OCI-LY7 (cell line): ENCODE results near the gene ZNF337. TPM values are rescaled to one million over a fixed set of nuclear protein-coding genes. Genes with fewer than 3 reads are reported as not detected.

Experiments used
- BruUV-seq: library from RNA; stranded (reverse); fragments of 400-500 nt; replicated peaks from 2 replicates; lab custom pipeline; 2021; lab: Mats Ljungman, UMichigan
- CTCF ChIA-PET: fragments of 300-600 bp; sonication (Branson Sonifier 250); formaldehyde crosslinking; loops from one replicate; lab custom pipeline; 2022; ENCODE audit warnings: antibody characterized with exemption; ENCODE audit not compliant: unreplicated experiment; lab: Charles Lee
- POLR2A ChIA-PET: fragments of 300-600 bp; sonication (Branson Sonifier 250); formaldehyde crosslinking; loops from one replicate; lab custom pipeline; 2022; ENCODE audit warnings: antibody characterized with exemption; lab: Charles Lee
- DNase-seq: peaks from one replicate; pipeline ENCODE4 v3.0.0-alpha.2; 2015; ENCODE audit warnings: low spot score
- H2AFZ ChIP-seq: fragments of 200-600 bp; sonication (generic), shearing (Covaris generic); 2 replicates; pipeline ENCODE4 v1.6.1; 2014; ENCODE audit warnings: mild to moderate bottlenecking, antibody characterized with exemption, low read length, moderate library complexity
- H3K27ac ChIP-seq: fragments of 200-600 bp; sonication (generic); 2 replicates; pipeline ENCODE4 v1.5.1; 2014; ENCODE audit warnings: mixed run types, low read depth, mild to moderate bottlenecking, moderate library complexity, low read length, inconsistent platforms; ENCODE audit not compliant: poor library complexity, severe bottlenecking
- H3K36me3 ChIP-seq: fragments of 200-600 bp; sonication (generic); 2 replicates; pipeline ENCODE4 v1.6.1; 2014; ENCODE audit warnings: mild to moderate bottlenecking, antibody characterized with exemption, low read length, moderate library complexity, mixed read lengths; ENCODE audit not compliant: insufficient read depth
- H3K4me1 ChIP-seq: fragments of 200-600 bp; sonication (generic); 2 replicates; pipeline ENCODE4 v1.5.1; 2014; ENCODE audit warnings: mild to moderate bottlenecking, low read length; ENCODE audit not compliant: insufficient read depth, poor library complexity, severe bottlenecking
- H3K4me2 ChIP-seq: fragments of 200-600 bp; sonication (generic); 2 replicates; pipeline ENCODE4 v1.6.1; 2014; ENCODE audit warnings: mild to moderate bottlenecking, low read length
- H3K4me3 ChIP-seq: fragments of 200-600 bp; sonication (generic); 2 replicates; pipeline ENCODE4 v1.5.1; 2014; ENCODE audit warnings: mild to moderate bottlenecking, low read depth, low read length; ENCODE audit not compliant: poor library complexity, severe bottlenecking
- H3K79me2 ChIP-seq: fragments of 200-600 bp; sonication (generic); 2 replicates; pipeline ENCODE4 v1.6.1; 2016; ENCODE audit warnings: low read depth, mild to moderate bottlenecking, low read length, moderate library complexity, mixed read lengths; ENCODE audit not compliant: insufficient read depth
- H3K9me2 ChIP-seq: fragments of 200-600 bp; sonication (generic); 2 replicates; pipeline ENCODE4 v1.6.1; 2016; ENCODE audit warnings: mild to moderate bottlenecking, low read length, mixed read lengths; ENCODE audit not compliant: insufficient read depth
- H3K9me3 ChIP-seq: fragments of 200-600 bp; sonication (generic); 2 replicates; pipeline ENCODE4 v1.6.1; 2014; ENCODE audit warnings: mild to moderate bottlenecking, mixed run types, low read length, mixed read lengths
- H4K20me1 ChIP-seq: fragments of 200-600 bp; sonication (generic); 2 replicates; pipeline ENCODE4 v1.6.1; 2014; ENCODE audit warnings: mild to moderate bottlenecking, antibody characterized with exemption, low read length, moderate library complexity, mixed read lengths; ENCODE audit not compliant: insufficient read depth
- EZH2phosphoT487 ChIP-seq: fragments of 200-600 bp; sonication (generic); IDR thresholded peaks from 2 replicates; pipeline ENCODE4 v1.6.1; 2018; ENCODE audit warnings: low read depth, borderline replicate concordance, mild to moderate bottlenecking, mixed run types, antibody characterized with exemption, low read length, moderate library complexity, mixed read lengths
- intact Hi-C: fragments of 100-400 bp; cut with micrococcal nuclease; formaldehyde crosslinking; loops from one replicate; pipeline ENCODE4 v1.10.0; 2022; ENCODE audit not compliant: unreplicated experiment
- total RNA-seq, 2 experiments: library from RNA; depleted of rRNA in 1 of 2; stranded (reverse); fragments of >200 nt in 1 of 2; shearing (Covaris generic) in 1 of 2; gene quantifications; 2 replicates each; pipeline ENCODE4 v1.2.3, GENCODE V29; 2014 to 2022
- TF ChIP-seq, protein P1 (sequence below): fragments of 200-600 bp; sonication (generic); conservative IDR thresholded peaks from 2 replicates; pipeline ENCODE4 v1.5.1; 2014; ENCODE audit warnings: mild to moderate bottlenecking, antibody characterized with exemption, low read length, moderate library complexity, mixed read lengths

Gene ZNF337
- total RNA-seq, 2 experiments from 2014 or later = 13.3 to 15.1 TPM

DNA sequence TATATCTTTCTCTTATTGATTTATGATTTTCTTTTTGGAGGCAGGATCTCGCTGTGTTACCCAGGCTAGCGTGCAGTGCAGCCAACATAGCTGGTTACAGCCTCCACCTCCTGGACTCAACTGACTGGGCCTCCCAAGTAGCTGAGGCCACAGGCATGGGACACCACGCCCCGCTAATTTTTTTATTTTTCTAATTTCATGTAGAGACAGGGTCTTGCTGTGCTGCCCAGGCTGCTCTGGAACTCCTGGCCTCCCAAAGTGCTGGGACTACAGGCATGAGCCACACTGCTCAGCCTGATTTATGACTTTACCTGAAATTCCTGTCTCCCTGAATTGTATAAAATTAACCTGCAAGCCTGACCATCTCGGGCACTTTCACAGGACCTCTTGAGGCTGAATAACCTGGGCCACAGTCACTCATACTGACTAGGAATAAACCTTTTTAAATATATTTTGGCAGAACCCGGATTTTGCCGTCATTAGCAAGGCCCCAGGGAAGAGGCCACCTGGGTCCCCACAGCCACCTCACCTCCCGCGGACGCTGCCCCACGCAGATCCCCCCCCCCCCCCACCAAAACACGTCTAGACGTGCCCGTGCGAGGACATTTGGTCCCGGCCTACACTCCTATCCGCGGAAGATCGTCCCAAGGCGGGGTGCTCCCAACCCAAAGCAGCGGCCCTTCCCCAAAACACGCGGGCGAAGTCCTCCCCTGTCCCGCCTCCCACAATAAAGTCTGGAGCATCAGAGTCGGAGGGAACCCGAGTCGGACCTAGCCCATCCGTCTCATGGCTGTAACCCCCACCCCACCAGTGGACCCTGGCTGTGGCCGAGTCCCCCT, 902 bp downstream of the ZNF337 start:
- POLR2A ChIA-PET = no interaction called here
- H3K9me2 ChIP-seq = no peaks in the 10 kb centered on the region
- peaks cover 14% of the 10 kb centered on the region; the same call in 1 of the 2 replicates for H3K9me3 ChIP-seq
- H3K36me3 ChIP-seq = no peaks in the 10 kb centered on the region; the same call in 1 of the 2 replicates
- peak overlapping the region; percentile 98; the same call in 1 of the 2 replicates for H2AFZ ChIP-seq
- no peaks in the 10 kb centered on the region for H4K20me1 ChIP-seq
- intact Hi-C loops = no loop called here
- 0 out of 2 replicates have a peak, but pooled peaks cover 6% of the 10 kb centered on the region for H3K79me2 ChIP-seq
- H3K4me3 ChIP-seq = peak overlapping the region; percentile 84
- peak overlapping the region; percentile 26 for H3K27ac ChIP-seq
- DNase-seq = no peak
- peak overlapping the region; percentile 84 for H3K4me2 ChIP-seq
- BruUV-seq = no TSS peak
- peaks cover 13% of the 10 kb centered on the region for H3K4me1 ChIP-seq
- TF ChIP-seq, protein P1, sequence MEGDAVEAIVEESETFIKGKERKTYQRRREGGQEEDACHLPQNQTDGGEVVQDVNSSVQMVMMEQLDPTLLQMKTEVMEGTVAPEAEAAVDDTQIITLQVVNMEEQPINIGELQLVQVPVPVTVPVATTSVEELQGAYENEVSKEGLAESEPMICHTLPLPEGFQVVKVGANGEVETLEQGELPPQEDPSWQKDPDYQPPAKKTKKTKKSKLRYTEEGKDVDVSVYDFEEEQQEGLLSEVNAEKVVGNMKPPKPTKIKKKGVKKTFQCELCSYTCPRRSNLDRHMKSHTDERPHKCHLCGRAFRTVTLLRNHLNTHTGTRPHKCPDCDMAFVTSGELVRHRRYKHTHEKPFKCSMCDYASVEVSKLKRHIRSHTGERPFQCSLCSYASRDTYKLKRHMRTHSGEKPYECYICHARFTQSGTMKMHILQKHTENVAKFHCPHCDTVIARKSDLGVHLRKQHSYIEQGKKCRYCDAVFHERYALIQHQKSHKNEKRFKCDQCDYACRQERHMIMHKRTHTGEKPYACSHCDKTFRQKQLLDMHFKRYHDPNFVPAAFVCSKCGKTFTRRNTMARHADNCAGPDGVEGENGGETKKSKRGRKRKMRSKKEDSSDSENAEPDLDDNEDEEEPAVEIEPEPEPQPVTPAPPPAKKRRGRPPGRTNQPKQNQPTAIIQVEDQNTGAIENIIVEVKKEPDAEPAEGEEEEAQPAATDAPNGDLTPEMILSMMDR = no peak
- TF ChIP-seq EZH2phosphoT487 = no peak
- CTCF ChIA-PET = no interaction called here

DNA sequence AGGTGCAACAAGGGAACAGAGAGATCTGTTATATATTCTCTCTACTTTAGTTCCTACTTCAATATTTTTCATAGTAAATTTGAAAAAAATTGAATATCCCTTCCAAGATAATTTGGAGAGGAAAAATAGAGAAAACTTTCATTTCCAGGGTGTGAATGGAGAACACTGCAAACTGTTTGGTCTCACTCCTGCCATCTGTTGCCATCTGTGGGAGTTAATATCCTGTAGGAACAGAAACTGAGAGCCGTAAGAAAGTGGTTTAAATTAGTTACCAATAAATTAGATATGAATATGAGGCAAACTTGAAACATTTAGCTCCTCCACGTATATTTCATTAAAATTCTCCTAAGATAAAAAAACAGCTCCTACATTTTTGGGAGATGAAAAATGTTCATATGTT, 4.2 kb downstream of the ZNF337 start:
- Histone ChIP-seq H3K4me3 (no peak overlapping the region), H4K20me1 (no peaks in the 10 kb centered on the region), H3K27ac (no peak overlapping the region), H3K4me2 (no peak overlapping the region), H3K4me1 (peaks cover 13% of the 10 kb centered on the region), H3K9me2 (no peaks in the 10 kb centered on the region), H3K36me3 (no peaks in the 10 kb centered on the region; the same call in 1 of the 2 replicates), H2AFZ (no peak overlapping the region), H3K79me2 (0 out of 2 replicates have a peak, but pooled peaks cover 6% of the 10 kb centered on the region), H3K9me3 (no peaks in the 10 kb centered on the region)
- ChIA-PET CTCF (no interaction called here), POLR2A (no interaction called here)
- intact Hi-C loops = loop anchor here (5.0 kb wide), 1 partner anchor 70 kb away; the partner anchor contains the start of gene NANP
- DNase-seq = no peak
- TF ChIP-seq, protein P1 = no peak
- no peak for TF ChIP-seq EZH2phosphoT487
- TSS peak; percentile 12 for BruUV-seq
